ENCODE measurements around the gene PTPRF.

- TF ChIP-seq, protein P1, sequence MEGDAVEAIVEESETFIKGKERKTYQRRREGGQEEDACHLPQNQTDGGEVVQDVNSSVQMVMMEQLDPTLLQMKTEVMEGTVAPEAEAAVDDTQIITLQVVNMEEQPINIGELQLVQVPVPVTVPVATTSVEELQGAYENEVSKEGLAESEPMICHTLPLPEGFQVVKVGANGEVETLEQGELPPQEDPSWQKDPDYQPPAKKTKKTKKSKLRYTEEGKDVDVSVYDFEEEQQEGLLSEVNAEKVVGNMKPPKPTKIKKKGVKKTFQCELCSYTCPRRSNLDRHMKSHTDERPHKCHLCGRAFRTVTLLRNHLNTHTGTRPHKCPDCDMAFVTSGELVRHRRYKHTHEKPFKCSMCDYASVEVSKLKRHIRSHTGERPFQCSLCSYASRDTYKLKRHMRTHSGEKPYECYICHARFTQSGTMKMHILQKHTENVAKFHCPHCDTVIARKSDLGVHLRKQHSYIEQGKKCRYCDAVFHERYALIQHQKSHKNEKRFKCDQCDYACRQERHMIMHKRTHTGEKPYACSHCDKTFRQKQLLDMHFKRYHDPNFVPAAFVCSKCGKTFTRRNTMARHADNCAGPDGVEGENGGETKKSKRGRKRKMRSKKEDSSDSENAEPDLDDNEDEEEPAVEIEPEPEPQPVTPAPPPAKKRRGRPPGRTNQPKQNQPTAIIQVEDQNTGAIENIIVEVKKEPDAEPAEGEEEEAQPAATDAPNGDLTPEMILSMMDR (IDR thresholded peaks at IDR 0.05), result no peak
- TF ChIP-seq EZH2 (IDR thresholded peaks at IDR 0.05), result no peak
- TF ChIP-seq EZH2phosphoT487 (IDR thresholded peaks at IDR 0.05), result no peak
Observed at GRCh38 chr1:43668956-43669355, 138.3 kb downstream of the PTPRF start.
